GM23248 (cell line): ENCODE measurements around the gene EHBP1.

Experiments
- EZH2 ChIP-seq: fragments of 200-600 bp; sonication (generic); IDR thresholded peaks from 2 replicates; pipeline ENCODE4 v1.6.1; 2018; ENCODE audit warnings: antibody characterized with exemption, mild to moderate bottlenecking; ENCODE audit not compliant: insufficient read depth, poor library complexity, severe bottlenecking
- EZH2phosphoT487 ChIP-seq: fragments of 200-600 bp; sonication (generic); IDR thresholded peaks from 2 replicates; pipeline ENCODE4 v1.6.1; 2018; ENCODE audit warnings: antibody characterized with exemption, moderate library complexity, mild to moderate bottlenecking, low read depth; ENCODE audit not compliant: insufficient read depth

GRCh38 chr2:62716768-62717167 lies 11.3 kb downstream of the EHBP1 start:
- TF ChIP-seq EZH2phosphoT487 (no peak), EZH2 (no peak)
